ENCODE measurements around the gene NRTN. TPM values are rescaled to one million over a fixed set of nuclear protein-coding genes. Genes with fewer than 3 reads are reported as not detected.

NRTN gene
- total and polyA plus RNA-seq, 2 donors (not counting 1 experiment from before 2014, with no cell fraction given), result 0.27 TPM; not detected in 1

DNA sequence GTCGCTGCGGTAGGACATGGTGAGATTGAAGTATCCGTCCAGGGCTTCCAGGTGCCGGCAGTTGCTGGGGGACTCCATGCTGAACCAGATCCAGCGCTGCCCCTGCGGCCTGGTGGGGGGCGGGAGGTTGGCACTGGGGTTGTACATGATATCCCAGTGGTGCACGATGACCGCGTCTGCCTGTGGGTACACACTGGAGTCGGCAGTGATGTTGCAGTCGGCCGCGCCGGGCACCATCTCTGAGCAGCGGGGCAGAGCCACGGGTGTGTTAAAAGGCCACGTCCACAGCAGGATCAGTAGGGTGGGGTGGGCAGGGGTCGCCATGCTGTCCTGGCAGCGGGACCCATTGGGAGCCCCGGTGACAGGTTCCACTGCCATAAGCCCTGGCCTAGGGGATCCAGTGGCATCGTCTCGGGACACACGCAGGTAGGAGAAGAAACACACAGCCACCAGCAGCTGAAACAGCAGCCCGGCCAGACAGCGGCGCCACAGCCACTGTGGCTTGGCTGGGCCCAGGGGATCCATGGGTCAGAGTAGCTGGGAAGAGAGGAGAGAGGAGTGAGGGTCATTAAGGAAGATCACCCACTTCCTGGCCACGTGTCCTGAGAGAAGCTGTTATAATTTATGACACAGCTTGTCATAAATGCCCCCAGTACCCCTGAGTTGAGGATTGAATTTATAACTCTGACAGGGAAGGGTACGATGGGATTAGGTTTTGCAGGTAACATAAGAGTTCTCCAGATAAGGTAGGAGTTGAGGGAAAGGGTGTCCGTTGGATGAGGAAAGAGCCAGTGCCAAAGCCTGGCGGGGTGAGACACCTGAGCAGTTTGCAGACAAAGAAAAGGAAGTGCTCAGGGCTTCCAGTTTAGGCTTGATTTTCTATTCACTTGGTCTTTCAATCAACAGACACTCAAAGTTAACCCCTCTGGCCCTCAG, 62.6 kb downstream of the NRTN start:
- H4K20me1 ChIP-seq (ENCODE audit: control insufficient read depth, insufficient read depth, low read length, poor library complexity, severe bottlenecking), result no peaks in the 10 kb centered on the region
- H2AFZ ChIP-seq (ENCODE audit: insufficient read depth, low read depth, low read length, poor library complexity, severe bottlenecking), result no peak overlapping the region
- H3K27ac ChIP-seq (ENCODE audit: low read length in 2 of 2), result no peak overlapping the region
- H3K27me3 ChIP-seq (replicated peaks in 1 of 4; ENCODE audit: control extremely low read depth in 1 of 4, control insufficient read depth in 3 of 4, insufficient read depth in 4 of 4, low read length in 3 of 4), result peaks cover 0 to 4% (median 0%) of the 10 kb centered on the region in 4 experiments
- H3K4me3 ChIP-seq (ENCODE audit: control extremely low read depth in 1 of 5, extremely low read depth in 1 of 5, insufficient read depth in 1 of 5, low read depth in 2 of 5, low read length in 4 of 5), result no peak overlapping the region
- Mint-ChIP-seq H3K27me3 (peaks cover 11% of the 10 kb centered on the region), H3K27ac (no peak overlapping the region), H3K4me3 (no peak overlapping the region), H3K9me3 (ENCODE audit: insufficient read depth) (no peaks in the 10 kb centered on the region), H3K4me1 (no peaks in the 10 kb centered on the region)
- ATAC-seq (ENCODE audit: low read depth), result no peak
- H3K36me3 ChIP-seq (replicated peaks in 1 of 2; ENCODE audit: control extremely low read depth in 1 of 2, control insufficient read depth in 1 of 2, extremely low read depth in 1 of 2, insufficient read depth in 2 of 2, low read length in 1 of 2), result no peaks in the 10 kb centered on the region
- H3K9me3 ChIP-seq (ENCODE audit: control extremely low read depth in 1 of 3, control insufficient read depth in 2 of 3, insufficient read depth in 1 of 3, low read length in 2 of 3), result no peaks in the 10 kb centered on the region
- no peak overlapping the region for H3K4me2 ChIP-seq (replicated peaks; ENCODE audit: low read depth, low read length, poor library complexity, severe bottlenecking)
- no peak for DNase-seq
- CTCF ChIA-PET, result interaction anchor here (0.5 kb wide), 1 partner anchor 968 kb away, joined by 3 read pairs; no protein-coding TSS in a partner anchor
- 89% methylated on average over 29 of the region's 31 CpGs for WGBS (ENCODE audit: insufficient coverage)
- TF ChIP-seq, protein P1, sequence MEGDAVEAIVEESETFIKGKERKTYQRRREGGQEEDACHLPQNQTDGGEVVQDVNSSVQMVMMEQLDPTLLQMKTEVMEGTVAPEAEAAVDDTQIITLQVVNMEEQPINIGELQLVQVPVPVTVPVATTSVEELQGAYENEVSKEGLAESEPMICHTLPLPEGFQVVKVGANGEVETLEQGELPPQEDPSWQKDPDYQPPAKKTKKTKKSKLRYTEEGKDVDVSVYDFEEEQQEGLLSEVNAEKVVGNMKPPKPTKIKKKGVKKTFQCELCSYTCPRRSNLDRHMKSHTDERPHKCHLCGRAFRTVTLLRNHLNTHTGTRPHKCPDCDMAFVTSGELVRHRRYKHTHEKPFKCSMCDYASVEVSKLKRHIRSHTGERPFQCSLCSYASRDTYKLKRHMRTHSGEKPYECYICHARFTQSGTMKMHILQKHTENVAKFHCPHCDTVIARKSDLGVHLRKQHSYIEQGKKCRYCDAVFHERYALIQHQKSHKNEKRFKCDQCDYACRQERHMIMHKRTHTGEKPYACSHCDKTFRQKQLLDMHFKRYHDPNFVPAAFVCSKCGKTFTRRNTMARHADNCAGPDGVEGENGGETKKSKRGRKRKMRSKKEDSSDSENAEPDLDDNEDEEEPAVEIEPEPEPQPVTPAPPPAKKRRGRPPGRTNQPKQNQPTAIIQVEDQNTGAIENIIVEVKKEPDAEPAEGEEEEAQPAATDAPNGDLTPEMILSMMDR (IDR thresholded peaks at IDR 0.05), result no peak
- no peak for TF ChIP-seq EZH2 (IDR thresholded peaks at IDR 0.05; ENCODE audit: borderline replicate concordance, insufficient read depth, low read depth, low read length, poor library complexity, severe bottlenecking)
- no peaks in the 10 kb centered on the region for H3K4me1 ChIP-seq (ENCODE audit: control insufficient read depth in 2 of 2, insufficient read depth in 2 of 2, low read length in 2 of 2)
- intact Hi-C loops (cut with micrococcal nuclease), result no loop called here
- H3K79me2 ChIP-seq (ENCODE audit: control insufficient read depth, insufficient read depth, low read length), result no peaks in the 10 kb centered on the region
- no peak overlapping the region for H3K9ac ChIP-seq (ENCODE audit: low read length)
- POLR2A ChIA-PET, result no interaction called here

DNA sequence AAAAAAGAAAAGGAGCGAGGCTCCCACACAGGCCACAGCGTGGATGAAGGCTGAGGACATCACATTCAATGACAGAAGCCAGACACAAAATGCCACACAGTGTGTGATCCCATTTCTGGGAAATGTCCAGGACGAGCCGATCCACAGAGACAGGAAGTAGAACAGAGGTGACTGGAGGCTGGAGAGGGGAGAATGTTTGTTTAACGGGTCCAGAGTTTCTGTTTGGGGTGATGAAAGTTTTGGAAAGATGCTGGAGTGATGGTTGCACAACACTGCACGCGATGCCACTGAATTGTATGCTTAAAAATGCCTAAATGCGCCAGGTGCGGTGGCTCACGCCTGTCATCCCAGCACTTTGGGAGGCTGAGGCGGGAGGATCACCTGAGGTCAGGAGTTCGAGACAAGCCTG, 66.1 kb downstream of the NRTN start:
- CTCF ChIA-PET, result no interaction called here
- H3K27ac ChIP-seq (ENCODE audit: low read length in 2 of 2), result no peak overlapping the region
- WGBS (ENCODE audit: insufficient coverage), result 94% methylated on average over 10 of the region's 12 CpGs
- intact Hi-C loops (cut with micrococcal nuclease), result no loop called here
- H3K79me2 ChIP-seq (ENCODE audit: control insufficient read depth, insufficient read depth, low read length), result no peaks in the 10 kb centered on the region
- H3K27me3 ChIP-seq (replicated peaks in 1 of 4; ENCODE audit: control extremely low read depth in 1 of 4, control insufficient read depth in 3 of 4, insufficient read depth in 4 of 4, low read length in 3 of 4), result no peaks in the 10 kb centered on the region
- H3K4me1 Mint-ChIP-seq, result no peaks in the 10 kb centered on the region
- H3K4me1 ChIP-seq (ENCODE audit: control insufficient read depth in 2 of 2, insufficient read depth in 2 of 2, low read length in 2 of 2), result no peaks in the 10 kb centered on the region
- no peaks in the 10 kb centered on the region for H3K9me3 ChIP-seq (ENCODE audit: control extremely low read depth in 1 of 3, control insufficient read depth in 2 of 3, insufficient read depth in 1 of 3, low read length in 2 of 3)
- no peak overlapping the region for H2AFZ ChIP-seq (ENCODE audit: insufficient read depth, low read depth, low read length, poor library complexity, severe bottlenecking)
- no peak for ATAC-seq (ENCODE audit: low read depth)
- DNase-seq, result no peak
- no peaks in the 10 kb centered on the region for H3K9me3 Mint-ChIP-seq (ENCODE audit: insufficient read depth)
- POLR2A ChIA-PET, result no interaction called here
- no peak overlapping the region for H3K4me3 Mint-ChIP-seq
- no peak overlapping the region for H3K27ac Mint-ChIP-seq
- H4K20me1 ChIP-seq (ENCODE audit: control insufficient read depth, insufficient read depth, low read length, poor library complexity, severe bottlenecking), result no peaks in the 10 kb centered on the region
- no peak overlapping the region for H3K4me3 ChIP-seq (ENCODE audit: control extremely low read depth in 1 of 5, extremely low read depth in 1 of 5, insufficient read depth in 1 of 5, low read depth in 2 of 5, low read length in 4 of 5)
- no peak overlapping the region for H3K4me2 ChIP-seq (replicated peaks; ENCODE audit: low read depth, low read length, poor library complexity, severe bottlenecking)
- no peaks in the 10 kb centered on the region for H3K27me3 Mint-ChIP-seq
- H3K36me3 ChIP-seq (replicated peaks in 1 of 2; ENCODE audit: control extremely low read depth in 1 of 2, control insufficient read depth in 1 of 2, extremely low read depth in 1 of 2, insufficient read depth in 2 of 2, low read length in 1 of 2), result no peaks in the 10 kb centered on the region
- TF ChIP-seq, protein P1 (IDR thresholded peaks at IDR 0.05), result no peak
- no peak for TF ChIP-seq EZH2 (IDR thresholded peaks at IDR 0.05; ENCODE audit: borderline replicate concordance, insufficient read depth, low read depth, low read length, poor library complexity, severe bottlenecking)
- no peak overlapping the region for H3K9ac ChIP-seq (ENCODE audit: low read length)

Data from B cell (primary cell).